H1 (cell line): ENCODE results near the gene GNAS. TPM values are rescaled to one million over a fixed set of nuclear protein-coding genes. Genes with fewer than 3 reads are reported as not detected.

ENCODE experiments used
- CTCF ChIA-PET: fragments of 300-600 bp; sonication (Branson Sonifier 250); formaldehyde crosslinking; loops from one replicate; lab custom pipeline; 2021; ENCODE audit not compliant: partially characterized antibody; lab: Charles Lee
- POLR2A ChIA-PET: fragments of 300-600 bp; sonication (Branson Sonifier 250); formaldehyde crosslinking; loops from one replicate; lab custom pipeline; 2021; ENCODE audit warnings: inconsistent platforms; ENCODE audit not compliant: partially characterized antibody; lab: Charles Lee
- DNase-seq, 2 experiments: peaks; one replicate each; pipeline versions ENCODE4 v3.0.0 to v3.0.0-alpha.2; 2010 to 2022; ENCODE audit warnings: low spot score in 2 of 2, low read depth in 1 of 2, mixed read lengths in 1 of 2
- FAIRE-seq: peaks from 2 replicates; lab custom pipeline; 2011; peaks lifted over from hg19 to GRCh38; lab: Jason Lieb, UNC
- H2AFZ ChIP-seq: 2 replicates; pipeline ENCODE4 v1.8.1; 2012; ENCODE audit warnings: low read length, inconsistent platforms
- H2AK5ac ChIP-seq: 2 replicates; pipeline ENCODE4 v1.6.1; 2013; ENCODE audit warnings: low read depth, low read length
- H2BK120ac ChIP-seq: replicated peaks from 2 replicates; pipeline ENCODE3; 2013; ENCODE audit warnings: low read depth, low read length, inconsistent platforms
- H2BK12ac ChIP-seq: 2 replicates; pipeline ENCODE4 v1.6.1; 2013; ENCODE audit warnings: low read depth, low read length
- H2BK15ac ChIP-seq: 2 replicates; pipeline ENCODE4 v1.6.1; 2013; ENCODE audit warnings: low read length
- H2BK20ac ChIP-seq: 2 replicates; pipeline ENCODE4 v1.6.1; 2013; ENCODE audit warnings: low read length
- H2BK5ac ChIP-seq: 2 replicates; pipeline ENCODE4 v1.6.1; 2013; ENCODE audit warnings: low read depth, low read length
- H3K14ac ChIP-seq: 2 replicates; pipeline ENCODE4 v1.6.1; 2013; ENCODE audit warnings: inconsistent platforms; ENCODE audit not compliant: insufficient read length
- H3K18ac ChIP-seq: 2 replicates; pipeline ENCODE4 v1.6.1; 2013; ENCODE audit warnings: low read length; ENCODE audit errors: extremely low read depth
- H3K23ac ChIP-seq: 2 replicates; pipeline ENCODE4 v1.6.1; 2013; ENCODE audit warnings: inconsistent platforms; ENCODE audit not compliant: insufficient read length
- H3K23me2 ChIP-seq: 2 replicates; pipeline ENCODE4 v1.6.1; 2013; ENCODE audit warnings: low read depth, low read length
- H3K27ac ChIP-seq: 2 replicates; pipeline ENCODE4 v1.6.1; 2011; ENCODE audit warnings: low read depth, low read length, inconsistent platforms
- H3K27me3 ChIP-seq, 4 experiments: replicated peaks in 1 of 4; 1 replicate in 1 of 4; 2 replicates in 3 of 4; pipeline versions ENCODE4 v1.6.1 to v1.8.1; 2011 to 2013; ENCODE audit warnings: low read length in 3 of 4, mild to moderate bottlenecking in 3 of 4, inconsistent platforms in 2 of 4, mixed read lengths in 2 of 4, moderate library complexity in 1 of 4; ENCODE audit not compliant: control insufficient read depth in 3 of 4, insufficient read depth in 3 of 4; ENCODE audit errors: extremely low read depth in 1 of 4
- H3K36me3 ChIP-seq, 4 experiments: 2 replicates each; pipeline versions ENCODE4 v1.6.1 to v1.8.1; 2011 to 2013; ENCODE audit warnings: mild to moderate bottlenecking in 4 of 4, low read length in 3 of 4, moderate library complexity in 2 of 4, control low read depth in 1 of 4, inconsistent platforms in 1 of 4; ENCODE audit not compliant: insufficient read depth in 4 of 4, control insufficient read depth in 2 of 4
- H3K4ac ChIP-seq: replicated peaks from 2 replicates; pipeline ENCODE3; 2013; ENCODE audit warnings: low read length, low read depth, mixed read lengths, inconsistent platforms; ENCODE audit not compliant: insufficient read length
- H3K4me1 ChIP-seq, 4 experiments: replicated peaks in 1 of 4; 1 replicate in 1 of 4; 2 replicates in 3 of 4; pipeline versions ENCODE4 v1.6.1 to v1.8.1; 2011 to 2013; ENCODE audit warnings: low read length in 3 of 4, inconsistent platforms in 2 of 4, mixed read lengths in 1 of 4; ENCODE audit not compliant: insufficient read depth in 4 of 4, control insufficient read depth in 3 of 4
- H3K4me2 ChIP-seq, 2 experiments: 2 replicates each; pipeline versions ENCODE4 v1.6.1 to v1.8.1; 2011 to 2013; ENCODE audit warnings: low read depth in 2 of 2, low read length in 2 of 2, control low read depth in 1 of 2, inconsistent platforms in 1 of 2, mild to moderate bottlenecking in 1 of 2; ENCODE audit not compliant: insufficient read depth in 1 of 2
- H3K4me3 ChIP-seq, 4 experiments: fragments of 200-600, 300-600 bp in 1 of 4; sonication (generic), shearing (Covaris generic), sonication (Bioruptor Twin) in 1 of 4; 2 replicates each; pipeline versions ENCODE4 v1.5.1 to v1.8.1; 2011 to 2016; ENCODE audit warnings: low read length in 4 of 4, low read depth in 3 of 4, control low read depth in 2 of 4, inconsistent platforms in 2 of 4, mild to moderate bottlenecking in 2 of 4, mixed read lengths in 1 of 4, moderate library complexity in 1 of 4; ENCODE audit not compliant: insufficient read depth in 2 of 4; ENCODE audit errors: extremely low read depth in 1 of 4
- H3K56ac ChIP-seq: replicated peaks from 2 replicates; pipeline ENCODE3; 2013; ENCODE audit warnings: low read depth, mild to moderate bottlenecking, mixed read lengths, low read length, inconsistent platforms; ENCODE audit not compliant: insufficient read length
- H3K79me1 ChIP-seq: 2 replicates; pipeline ENCODE4 v1.6.1; 2013; ENCODE audit warnings: low read depth, low read length, control low read depth
- H3K79me2 ChIP-seq, 2 experiments: 2 replicates each; pipeline versions ENCODE4 v1.6.1 to v1.8.1; 2012 to 2013; ENCODE audit warnings: low read length in 2 of 2, mild to moderate bottlenecking in 2 of 2, inconsistent platforms in 1 of 2; ENCODE audit not compliant: insufficient read depth in 2 of 2, control insufficient read depth in 1 of 2
- H3K9ac ChIP-seq, 4 experiments: replicated peaks in 1 of 4; 1 replicate in 1 of 4; 2 replicates in 3 of 4; pipeline versions ENCODE4 v1.6.1 to v1.8.1; 2011 to 2013; ENCODE audit warnings: low read depth in 3 of 4, low read length in 3 of 4, control low read depth in 2 of 4, mild to moderate bottlenecking in 2 of 4, moderate library complexity in 2 of 4, inconsistent platforms in 1 of 4; ENCODE audit errors: extremely low read depth in 1 of 4
- H3K9me3 ChIP-seq, 2 experiments: 2 replicates each; pipeline versions ENCODE4 v1.6.1 to v1.8.1; 2012 to 2013; ENCODE audit warnings: mild to moderate bottlenecking in 2 of 2, moderate library complexity in 2 of 2, control low read depth in 1 of 2, inconsistent platforms in 1 of 2, low read depth in 1 of 2, low read length in 1 of 2, mixed read lengths in 1 of 2; ENCODE audit not compliant: insufficient read depth in 2 of 2
- H4K20me1 ChIP-seq, 2 experiments: replicated peaks in 1 of 2; 2 replicates each; pipeline versions ENCODE3 to v1.8.1; 2011 to 2013; ENCODE audit warnings: inconsistent platforms in 2 of 2, low read length in 2 of 2, mild to moderate bottlenecking in 1 of 2; ENCODE audit not compliant: insufficient read depth in 2 of 2, control insufficient read depth in 1 of 2
- H4K5ac ChIP-seq: 2 replicates; pipeline ENCODE4 v1.6.1; 2013; ENCODE audit warnings: low read length, low read depth, mixed read lengths, inconsistent platforms; ENCODE audit not compliant: insufficient read length
- H4K8ac ChIP-seq: 2 replicates; pipeline ENCODE4 v1.8.0; 2013; ENCODE audit warnings: mild to moderate bottlenecking, moderate library complexity, low read length, inconsistent platforms; ENCODE audit not compliant: insufficient read depth; ENCODE audit errors: extremely low read depth
- H4K91ac ChIP-seq: replicated peaks from 2 replicates; pipeline ENCODE3; 2013; ENCODE audit warnings: low read length, mixed read lengths, inconsistent platforms; ENCODE audit not compliant: insufficient read length
- ASH2L ChIP-seq: fragments of 200-600, 300-600 bp; sonication (generic); IDR thresholded peaks from one replicate; pipeline ENCODE4 v1.7.1; 2017; ENCODE audit warnings: low read length
- EZH2 ChIP-seq: fragments of 200-600 bp; sonication (generic); IDR thresholded peaks from 2 replicates; pipeline ENCODE4 v1.7.1; 2012; ENCODE audit warnings: low read depth, mild to moderate bottlenecking, moderate library complexity, low read length, inconsistent platforms; ENCODE audit not compliant: severe bottlenecking
- KDM5A ChIP-seq: fragments of 200-600 bp; IDR thresholded peaks from 2 replicates; pipeline ENCODE4 v1.7.1; 2012; ENCODE audit warnings: mild to moderate bottlenecking, low read length, inconsistent platforms, mixed read lengths
- SUZ12 ChIP-seq: fragments of 200-600 bp; sonication (generic); IDR thresholded peaks from 2 replicates; pipeline ENCODE4 v1.6.1; 2012; ENCODE audit warnings: mild to moderate bottlenecking, inconsistent platforms, low read length, moderate library complexity, mixed read lengths
- TEAD4 ChIP-seq: IDR thresholded peaks from 2 replicates; pipeline ENCODE4 v1.6.1; 2012; ENCODE audit warnings: low read depth, low read length, inconsistent platforms, mixed read lengths
- WGBS, 2 experiments: shearing (Covaris generic) in 1 of 2; methylation state at CpG; one replicate each; pipeline versions ENCODE4 v1.1.6 to v1.1.7; 2013 to 2015; ENCODE audit warnings: low lambda C conversion rate in 2 of 2, mixed read lengths in 2 of 2, inconsistent platforms in 1 of 2, low coverage in 1 of 2, missing lambda C conversion rate in 1 of 2; ENCODE audit not compliant: insufficient replicate concordance in 2 of 2, insufficient coverage in 1 of 2, insufficient read length in 1 of 2; ENCODE audit errors: extremely low coverage in 1 of 2, missing lambda C conversion rate in 1 of 2; 5-methylcytosine and 5-hydroxymethylcytosine counted together
- polyA plus RNA-seq, 7 experiments: library from polyadenylated mRNA; depleted of rRNA in 3 of 7; stranded (reverse) in 5 of 7; unstranded in 2 of 7; fragments of >200 nt in 5 of 7; fragments of 200-250 nt in 2 of 7; gene quantifications; 1 replicate in 5 of 7; 2 replicates in 1 of 7; 4 replicates in 1 of 7; pipeline versions ENCODE4 v1.2.1 to v1.2.3, GENCODE V29; 2011 to 2013; ENCODE audit warnings: missing spikeins in 2 of 7, mixed read lengths in 2 of 7
- total RNA-seq: library from RNA; stranded (reverse); fragmentation: NEBNext Ultra II Directional; extraction: Animal tissue kit (Norgen Biotek cat#: 25700); gene quantifications from 2 replicates; pipeline ENCODE4 v1.2.1, GENCODE V29; 2021
- TF ChIP-seq, protein P1 (sequence below): IDR thresholded peaks from 2 replicates; pipeline ENCODE4 v1.6.1; 2012; ENCODE audit warnings: inconsistent platforms

GNAS gene
- total and polyA plus RNA-seq, 2 of the 8 experiments (the other 6 are each of a cell fraction or from before 2014, with no cell fraction given): 989 to 1,613 TPM

GRCh38 chr20:58854638-58855471, 2.3 kb downstream of the GNAS start:
- H2AK5ac ChIP-seq: no peak overlapping the region
- peak overlapping the region; percentile 71 to 77 for H3K4me2 ChIP-seq
- H3K79me1 ChIP-seq: no peaks in the 10 kb centered on the region
- no peak overlapping the region for H3K14ac ChIP-seq
- H2BK12ac ChIP-seq: no peak overlapping the region
- whole genome bisulfite sequencing, 2 experiments: 48% methylated on average over 47 of the region's 75 CpGs; no CpG with 5 or more reads in 1 of the 2 experiments
- H3K4me3 ChIP-seq: peak overlapping the region; percentile 29 to 57 (median 39); a peak in 7 of 8 replicates
- H3K4ac ChIP-seq: no peak overlapping the region
- peaks cover 0 to 14% (median 0%) of the 10 kb centered on the region in 4 experiments; a peak in 1 of 8 replicates for H3K36me3 ChIP-seq
- no peak overlapping the region for H3K56ac ChIP-seq
- H3K27me3 ChIP-seq: peaks cover 24 to 63% (median 52%) of the 10 kb centered on the region in 4 experiments
- DNase-seq: no peak
- no peak overlapping the region; the same call in 1 of the 2 replicates for H2BK5ac ChIP-seq
- peaks cover 0 to 4% of the 10 kb centered on the region in 2 experiments for H4K20me1 ChIP-seq
- H4K8ac ChIP-seq: no peak overlapping the region; the same call in 1 of the 2 replicates
- no peak overlapping the region for H3K27ac ChIP-seq
- H2BK20ac ChIP-seq: no peak overlapping the region
- POLR2A ChIA-PET: interaction anchor here (1.1 to 13.4 kb wide), 4 partner anchors 15 to 185 kb away, joined by 3 to 163 read pairs (median 4); no protein-coding TSS in a partner anchor
- H3K79me2 ChIP-seq: peaks cover 6 to 24% of the 10 kb centered on the region in 2 experiments
- H2AFZ ChIP-seq: no peak overlapping the region
- H3K18ac ChIP-seq: peak overlapping the region; percentile 60
- H2BK15ac ChIP-seq: no peak overlapping the region
- peaks cover 21% of the 10 kb centered on the region for H3K23me2 ChIP-seq
- no peak overlapping the region for H4K5ac ChIP-seq
- H2BK120ac ChIP-seq: no peak overlapping the region
- peaks cover 0 to 25% (median 15%) of the 10 kb centered on the region in 4 experiments; a peak in 6 of 7 replicates for H3K4me1 ChIP-seq
- no peaks in the 10 kb centered on the region; a peak in 1 of 4 replicates for H3K9me3 ChIP-seq
- no peak overlapping the region for H4K91ac ChIP-seq
- no peak overlapping the region for H3K23ac ChIP-seq
- H3K9ac ChIP-seq: no peak overlapping the region
- TF ChIP-seq ASH2L (peak; percentile 32), SUZ12 (peak; percentile 77), TEAD4 (no peak), EZH2 (peak; percentile 83), KDM5A (no peak)
- TF ChIP-seq, protein P1, sequence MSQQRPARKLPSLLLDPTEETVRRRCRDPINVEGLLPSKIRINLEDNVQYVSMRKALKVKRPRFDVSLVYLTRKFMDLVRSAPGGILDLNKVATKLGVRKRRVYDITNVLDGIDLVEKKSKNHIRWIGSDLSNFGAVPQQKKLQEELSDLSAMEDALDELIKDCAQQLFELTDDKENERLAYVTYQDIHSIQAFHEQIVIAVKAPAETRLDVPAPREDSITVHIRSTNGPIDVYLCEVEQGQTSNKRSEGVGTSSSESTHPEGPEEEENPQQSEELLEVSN: peak; percentile 49
- TF ChIP-seq, all 59 proteins: peak for 4
- CTCF ChIA-PET: interaction anchor here (0.7 to 5.0 kb wide), 3 partner anchors 12 to 353 kb away, joined by 3 to 57 read pairs (median 6); no protein-coding TSS in a partner anchor
- no peak for FAIRE-seq
